ENCODE data around the gene ZNF446.

DNA sequence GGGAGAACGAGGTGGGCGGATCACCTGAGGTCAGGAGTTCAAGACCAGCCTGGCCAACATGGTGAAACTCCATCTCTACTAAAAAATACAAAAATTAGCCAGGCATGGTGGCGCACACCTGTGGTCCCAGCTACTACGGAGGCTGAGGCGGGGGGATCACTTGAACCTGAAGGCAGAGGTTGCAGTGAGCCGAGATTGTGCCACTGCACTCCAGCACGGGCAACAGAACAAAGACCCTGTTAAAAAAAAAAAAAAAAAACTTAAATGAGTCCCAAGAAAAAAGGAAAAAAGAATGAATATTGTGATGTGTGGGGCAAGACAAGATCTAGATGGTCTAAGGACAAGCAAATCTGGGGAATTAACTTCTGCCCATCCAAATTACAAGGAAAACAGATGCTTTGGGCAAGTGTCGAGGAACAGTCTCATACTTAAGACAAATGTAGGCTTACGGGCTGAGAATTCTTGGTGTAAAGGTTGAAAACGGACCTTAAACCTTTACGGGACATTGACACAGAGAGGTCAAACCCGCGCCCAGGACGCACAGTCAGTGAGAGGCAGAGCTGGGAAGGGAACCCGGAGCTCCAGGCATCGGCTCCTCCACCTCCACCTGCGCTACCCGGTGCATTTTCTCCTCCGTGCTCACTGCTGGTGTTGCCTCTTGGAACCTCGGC, 9.9 kb upstream of the ZNF446 start:
- TF ChIP-seq, protein P1, sequence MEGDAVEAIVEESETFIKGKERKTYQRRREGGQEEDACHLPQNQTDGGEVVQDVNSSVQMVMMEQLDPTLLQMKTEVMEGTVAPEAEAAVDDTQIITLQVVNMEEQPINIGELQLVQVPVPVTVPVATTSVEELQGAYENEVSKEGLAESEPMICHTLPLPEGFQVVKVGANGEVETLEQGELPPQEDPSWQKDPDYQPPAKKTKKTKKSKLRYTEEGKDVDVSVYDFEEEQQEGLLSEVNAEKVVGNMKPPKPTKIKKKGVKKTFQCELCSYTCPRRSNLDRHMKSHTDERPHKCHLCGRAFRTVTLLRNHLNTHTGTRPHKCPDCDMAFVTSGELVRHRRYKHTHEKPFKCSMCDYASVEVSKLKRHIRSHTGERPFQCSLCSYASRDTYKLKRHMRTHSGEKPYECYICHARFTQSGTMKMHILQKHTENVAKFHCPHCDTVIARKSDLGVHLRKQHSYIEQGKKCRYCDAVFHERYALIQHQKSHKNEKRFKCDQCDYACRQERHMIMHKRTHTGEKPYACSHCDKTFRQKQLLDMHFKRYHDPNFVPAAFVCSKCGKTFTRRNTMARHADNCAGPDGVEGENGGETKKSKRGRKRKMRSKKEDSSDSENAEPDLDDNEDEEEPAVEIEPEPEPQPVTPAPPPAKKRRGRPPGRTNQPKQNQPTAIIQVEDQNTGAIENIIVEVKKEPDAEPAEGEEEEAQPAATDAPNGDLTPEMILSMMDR (IDR thresholded peaks at IDR 0.05) = no peak
- TF ChIP-seq POLR2A (IDR thresholded peaks at IDR 0.05) = no peak

Measured in testis (tissue), 2 donors.